ENCODE results near the gene SSR3. TPM values are rescaled to one million over a fixed set of nuclear protein-coding genes. Genes with fewer than 3 reads are reported as not detected.
"Not testable (repeated sequence)": the region's sequence is repeated elsewhere in the genome, so short reads cannot be mapped to it uniquely, and the experiment has no call there.

Gene SSR3
- polyA plus RNA-seq, 1 donor: 159 TPM

GRCh38 chr3:156577736-156578135 is 22.8 kb upstream of the SSR3 start:
- DNase-seq: no peak

- DNase-seq: no peak
Measured at GRCh38 chr3:156576651-156577348, 21.9 kb upstream of the SSR3 start.

GRCh38 chr3:156576051-156576450 is 21.1 kb upstream of the SSR3 start:
- no peak for DNase-seq

- DNase-seq: no peak
Measured at GRCh38 chr3:156575641-156576040, 20.7 kb upstream of the SSR3 start.

GRCh38 chr3:156569881-156570280 is 15.0 kb upstream of the SSR3 start:
- DNase-seq: not testable (repeated sequence)

GRCh38 chr3:156569016-156569415 is 14.1 kb upstream of the SSR3 start:
- not testable (repeated sequence) for DNase-seq

- no peak for DNase-seq
Measured at GRCh38 chr3:156563900-156564682, 9.2 kb upstream of the SSR3 start.

- not testable (repeated sequence) for DNase-seq
Measured at GRCh38 chr3:156562486-156562885, 7.6 kb upstream of the SSR3 start.

- DNase-seq: no peak
Measured at GRCh38 chr3:156561533-156561932, 6.6 kb upstream of the SSR3 start.

GRCh38 chr3:156559321-156559720 is 4.4 kb upstream of the SSR3 start:
- DNase-seq: no peak

- no peak for DNase-seq
Measured at GRCh38 chr3:156558389-156558788, 3.5 kb upstream of the SSR3 start.

- no peak for DNase-seq
Measured at GRCh38 chr3:156554515-156554841, 439 bp downstream of the SSR3 start.

GRCh38 chr3:156553705-156554356 is 1.1 kb downstream of the SSR3 start:
- no peak for DNase-seq

GRCh38 chr3:156552973-156553372 is 1.9 kb downstream of the SSR3 start:
- no peak for DNase-seq

- no peak for DNase-seq
Measured at GRCh38 chr3:156551746-156552145, 3.2 kb downstream of the SSR3 start.

- DNase-seq: no peak
Measured at GRCh38 chr3:156551261-156551660, 3.7 kb downstream of the SSR3 start.

GRCh38 chr3:156548902-156549301 is 6.0 kb downstream of the SSR3 start:
- no peak for DNase-seq

- DNase-seq: no peak
Measured at GRCh38 chr3:156548041-156548687, 6.8 kb downstream of the SSR3 start.

- DNase-seq: no peak
Measured at GRCh38 chr3:156547637-156548036, 7.3 kb downstream of the SSR3 start.

GRCh38 chr3:156543043-156543555 is 11.8 kb downstream of the SSR3 start:
- no peak for DNase-seq

- DNase-seq: no peak
Measured at GRCh38 chr3:156542101-156543042, 12.5 kb downstream of the SSR3 start.
